ENCODE measurements around the gene ACOT2.
"Not testable (repeated sequence)": the region's sequence is repeated elsewhere in the genome, so short reads cannot be mapped to it uniquely, and the experiment has no call there.

DNA sequence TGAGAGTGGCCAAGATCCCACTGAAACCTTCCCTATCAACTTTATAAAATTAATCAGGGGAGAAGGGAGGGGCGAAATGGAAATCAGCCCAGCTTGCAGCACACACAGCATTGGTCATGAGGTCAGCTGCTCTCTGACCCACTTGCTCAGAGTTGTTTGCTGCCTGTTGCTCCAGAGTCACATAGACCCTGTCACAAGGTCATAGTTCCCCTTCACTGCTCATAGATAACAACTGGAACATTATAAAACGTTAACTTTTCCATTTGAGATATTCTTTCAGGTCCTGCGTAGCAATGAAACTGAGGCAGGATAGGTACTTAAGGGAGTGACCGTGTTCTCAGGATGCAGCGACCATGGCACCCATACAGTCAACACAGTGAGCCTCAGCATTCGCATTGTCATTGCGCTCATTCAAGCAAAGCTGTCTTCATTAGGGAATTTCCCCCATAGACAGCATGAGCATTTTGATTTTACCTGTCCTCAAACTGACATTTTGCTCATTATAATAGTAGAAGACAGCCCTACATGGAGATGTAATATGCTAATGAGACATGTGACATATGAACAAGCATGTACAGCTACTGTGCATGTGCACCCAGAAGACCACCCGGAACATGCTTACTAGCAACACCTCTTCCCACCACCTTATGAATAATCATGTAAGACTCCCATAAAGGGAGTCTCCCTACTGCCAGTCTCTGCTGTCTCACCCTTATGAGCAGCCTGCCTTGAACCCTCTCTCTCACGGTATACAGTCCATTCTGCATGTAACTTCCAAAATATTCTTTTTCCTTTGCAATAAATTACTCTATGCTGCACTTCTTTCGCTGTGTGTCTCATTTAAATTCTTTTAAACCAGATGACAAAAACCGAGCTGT, 13.3 kb downstream of the ACOT2 start:
- TF ChIP-seq ARNT (IDR thresholded peaks at IDR 0.05); FOXA1 (IDR thresholded peaks at IDR 0.05); HDGF (IDR thresholded peaks at IDR 0.05; ENCODE audit: borderline replicate concordance); TARDBP (IDR thresholded peaks at IDR 0.05); NFRKB (IDR thresholded peaks at IDR 0.05): not testable (repeated sequence)
